Tibial nerve (tissue), 3 donors: ENCODE measurements around the gene RAB30.

ENCODE experiments used
- CTCF ChIP-seq, 5 experiments: fragments of 200-600 bp in 3 of 5; fragments of 450-650 bp in 2 of 5; sonication (generic) in 3 of 5; IDR thresholded peaks; one replicate each; pipeline ENCODE4 v1.5.1; 2016 to 2019; ENCODE audit warnings: antibody characterized with exemption in 5 of 5, mild to moderate bottlenecking in 3 of 5, moderate library complexity in 2 of 5
- POLR2A ChIP-seq, 2 donors: fragments of 450-650 bp; IDR thresholded peaks; one replicate each; pipeline ENCODE4 v1.6.1; 2017; ENCODE audit warnings: antibody characterized with exemption in 2 of 2, mild to moderate bottlenecking in 2 of 2, moderate library complexity in 2 of 2

- TF ChIP-seq CTCF (IDR thresholded peaks at IDR 0.05) (no peak), POLR2A (IDR thresholded peaks at IDR 0.05) (no peak)
Observed at GRCh38 chr11:83027794-83028193, 43.9 kb downstream of the RAB30 start.
